DMS 273 (cell line): Measurements from ENCODE around the gene PNLIPRP3.

Experiments used
- DNase-seq: peaks from one replicate; lab custom pipeline; 2025; ENCODE audit not compliant: unreplicated experiment; lab: John Stamatoyannopoulos, UW

The PNLIPRP3 gene

GRCh38 chr10:116504786-116505185 lies 77.1 kb downstream of the PNLIPRP3 start:
- DNase-seq = no peak

GRCh38 chr10:116510565-116510964 lies 82.9 kb downstream of the PNLIPRP3 start:
- DNase-seq = no peak

- peak; percentile 1 for DNase-seq
Measured at GRCh38 chr10:116511365-116511764, 83.7 kb downstream of the PNLIPRP3 start.

GRCh38 chr10:116521424-116522290 lies 94.0 kb downstream of the PNLIPRP3 start:
- peak; percentile 55 for DNase-seq

- no peak for DNase-seq
Measured at GRCh38 chr10:116522803-116523381, 95.2 kb downstream of the PNLIPRP3 start.

GRCh38 chr10:116524736-116525135 lies 97.1 kb downstream of the PNLIPRP3 start:
- no peak for DNase-seq

GRCh38 chr10:116526219-116526618 lies 98.6 kb downstream of the PNLIPRP3 start:
- no peak for DNase-seq
